ENCODE data around the gene GRM7.

The GRM7 gene

DNA sequence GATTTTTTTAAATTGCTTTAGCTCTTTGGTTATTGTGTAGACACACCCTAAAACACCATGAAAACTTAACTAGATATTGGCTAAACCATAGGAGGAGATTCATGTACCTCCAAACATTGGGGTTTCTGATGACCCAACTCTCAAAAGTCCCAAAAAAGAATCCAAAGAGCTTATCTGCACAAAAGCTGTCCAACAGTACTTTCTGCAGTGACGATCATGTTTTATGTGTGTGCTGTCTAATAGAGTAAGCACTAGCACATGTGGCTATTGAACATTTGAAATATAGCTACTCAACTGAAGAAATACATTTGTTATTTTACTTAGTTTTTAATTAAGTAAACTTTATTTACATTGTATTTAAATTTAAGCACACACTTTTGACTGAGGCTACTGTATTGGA, 822.5 kb downstream of the GRM7 start:
- no peak for DNase-seq

DNA sequence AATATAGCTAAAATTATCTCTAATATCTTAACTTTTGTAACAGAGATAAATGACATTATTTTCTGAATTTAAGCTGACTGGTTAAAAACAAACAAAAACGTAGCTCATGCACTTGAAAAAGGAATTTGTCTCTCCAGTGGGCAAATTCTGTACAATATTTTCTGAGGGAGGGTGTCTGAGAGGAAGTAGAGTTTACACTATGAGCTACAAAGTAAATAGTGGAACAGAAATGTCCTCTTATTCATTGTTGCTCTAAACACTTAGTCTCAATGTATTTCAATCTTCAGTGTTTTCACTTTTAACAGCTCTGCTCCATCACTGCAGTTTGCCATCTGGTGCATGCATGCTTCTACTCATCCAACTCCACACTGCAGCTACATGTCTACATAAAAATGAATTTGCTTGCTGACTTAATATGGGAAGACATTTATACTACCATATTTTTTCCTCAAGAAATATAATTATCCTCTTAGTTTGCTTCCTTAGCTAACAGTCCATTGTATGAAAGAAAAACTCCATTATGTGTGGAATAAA, 823.3 kb downstream of the GRM7 start:
- no peak for DNase-seq

DNA sequence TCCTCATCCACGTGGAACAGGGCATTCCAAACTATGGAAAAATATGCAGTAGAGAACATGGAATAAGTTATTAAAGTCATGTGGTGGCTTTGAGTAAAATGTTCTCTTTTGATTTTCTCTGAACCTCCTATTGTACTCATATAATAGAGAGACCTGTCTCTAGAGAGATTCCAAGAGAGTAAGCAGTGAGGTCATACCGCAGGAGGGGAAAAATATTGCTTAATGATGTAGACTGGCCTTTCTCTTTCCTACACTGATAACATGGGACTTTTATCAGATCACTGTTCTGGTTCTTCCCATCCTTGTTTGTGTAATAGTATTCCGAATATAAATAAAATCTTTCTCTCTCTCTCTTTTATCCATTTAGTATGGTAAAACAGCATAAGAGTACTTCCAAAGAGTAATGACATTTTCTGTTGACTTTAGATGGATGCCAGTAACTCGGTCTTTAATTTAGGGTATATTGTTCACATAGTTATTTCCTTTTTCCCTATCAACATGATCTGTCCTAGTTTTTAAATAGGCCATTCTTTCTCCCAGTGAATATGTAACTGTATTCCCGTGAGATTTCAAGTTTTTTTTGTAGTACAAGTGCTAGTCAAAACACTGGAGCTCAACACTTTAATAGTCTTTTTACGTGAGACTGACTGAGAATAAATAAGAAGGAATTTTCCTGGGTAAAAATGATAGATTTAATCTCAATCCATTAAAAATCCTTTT, 826.7 kb downstream of the GRM7 start:
- no peak for DNase-seq

DNA sequence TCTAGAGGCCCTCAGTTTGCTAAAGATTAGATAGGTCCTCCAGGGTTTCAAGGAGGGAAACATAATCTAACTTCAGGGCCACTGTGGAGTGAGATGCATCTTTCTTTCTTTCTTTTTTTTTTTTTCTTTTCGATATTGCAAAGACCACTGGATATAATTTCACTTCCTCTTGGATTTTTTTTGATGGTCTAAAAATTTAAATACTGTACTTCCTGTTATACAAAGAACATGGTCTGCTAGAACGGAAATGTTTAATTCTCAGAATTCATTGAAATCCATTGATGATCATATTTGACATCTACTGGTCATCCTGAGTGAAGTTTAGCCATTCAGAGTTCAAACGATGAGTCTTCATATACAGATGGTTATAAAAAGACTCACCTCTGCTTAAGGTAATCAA, 832.0 kb downstream of the GRM7 start:
- no peak for DNase-seq

DNA sequence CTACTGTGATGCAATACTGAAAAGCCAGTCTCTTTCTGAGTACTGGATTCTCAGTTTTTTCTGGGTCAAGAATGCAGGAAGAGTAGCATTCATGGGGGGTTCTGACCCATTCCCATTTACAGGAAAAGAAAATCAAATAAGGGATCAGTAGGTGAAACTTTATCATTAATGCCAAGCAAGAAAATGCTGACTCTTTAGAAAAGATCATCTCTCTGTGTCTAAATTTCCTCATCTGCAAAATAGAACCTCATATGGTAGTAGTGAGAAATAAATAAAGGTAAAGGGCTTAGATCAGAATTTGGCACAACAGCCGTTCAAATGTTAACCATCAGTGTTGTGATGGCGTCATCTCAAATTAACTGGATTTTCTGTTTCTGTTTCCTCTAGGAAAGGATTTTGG, 833.1 kb downstream of the GRM7 start:
- no peak for DNase-seq

DNA sequence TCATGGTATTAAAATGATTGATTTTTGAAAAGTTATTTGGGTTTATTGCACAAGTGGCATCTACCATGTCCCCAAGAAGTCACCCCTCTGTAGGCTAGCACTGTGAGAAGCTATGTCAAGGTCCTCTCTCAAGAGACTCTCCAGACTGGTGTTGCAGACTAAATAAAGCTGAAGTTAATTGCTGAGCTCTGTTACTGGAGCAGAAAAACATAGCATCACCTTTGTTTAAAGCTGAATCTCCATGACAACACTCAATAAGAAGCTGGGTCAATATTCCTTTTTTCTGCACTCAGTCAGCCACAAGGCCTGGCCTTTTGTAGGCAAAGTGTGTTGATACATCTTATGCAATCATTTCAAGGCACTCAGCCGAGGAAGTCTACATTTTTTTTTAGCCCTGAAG, 834.1 kb downstream of the GRM7 start:
- DNase-seq, result no peak

DNA sequence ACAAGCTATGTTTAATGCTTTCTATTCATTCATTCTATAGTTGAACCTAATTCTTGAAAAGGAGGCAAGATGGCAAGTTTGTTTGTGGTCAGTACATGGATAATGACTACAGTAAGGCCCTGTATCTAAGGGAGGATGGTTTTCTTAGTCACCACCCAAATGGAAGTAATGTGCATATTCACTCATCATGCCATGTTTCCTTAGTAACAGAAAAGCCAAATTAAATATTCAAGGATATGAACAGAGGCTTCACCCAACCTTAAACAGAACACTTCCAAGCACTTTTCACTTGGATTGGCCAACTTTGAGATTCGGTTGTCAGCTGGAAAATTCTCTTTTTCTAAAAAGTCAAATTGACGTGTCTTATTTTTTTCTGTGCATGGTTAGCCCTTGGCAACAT, 835.4 kb downstream of the GRM7 start:
- DNase-seq, result no peak

DNA sequence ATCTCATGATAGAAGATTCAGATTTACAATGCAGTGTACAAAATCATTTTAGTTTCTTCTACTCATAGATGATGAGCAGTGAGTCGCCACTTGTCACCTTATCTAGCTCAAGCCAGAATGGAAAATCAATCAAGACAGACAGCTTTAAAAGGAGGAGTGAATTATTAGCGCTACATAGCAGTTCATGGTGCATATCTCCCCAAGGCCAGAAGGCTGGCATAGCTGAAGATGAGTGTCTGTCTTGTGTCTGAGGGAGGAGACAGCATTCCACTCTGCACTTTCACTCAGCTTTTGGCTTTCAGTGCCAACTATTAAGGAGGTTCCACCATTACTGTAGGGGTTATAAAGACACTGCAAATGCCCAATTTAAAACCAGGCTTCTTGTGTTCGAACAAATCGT, 836.6 kb downstream of the GRM7 start:
- DNase-seq, result no peak

DNA sequence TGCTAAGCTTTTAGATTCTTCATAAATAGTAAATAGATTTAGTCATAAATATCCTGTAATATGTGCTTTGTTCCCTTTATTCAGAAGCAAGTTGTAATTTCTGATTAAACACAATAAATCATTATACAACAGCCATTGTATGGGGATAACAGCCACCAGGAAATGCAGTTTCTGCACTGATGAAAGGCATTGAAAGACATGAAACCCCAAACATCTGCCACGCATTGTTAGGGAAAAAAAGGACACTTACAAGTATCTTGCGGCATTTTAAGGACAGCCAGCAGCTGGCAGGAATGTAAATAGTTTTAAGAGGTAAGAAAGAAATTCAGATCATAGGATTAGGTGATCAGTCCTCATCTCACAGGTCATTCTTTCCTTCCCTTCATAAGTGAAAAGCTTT, 839.6 kb downstream of the GRM7 start:
- no peak for DNase-seq

DNA sequence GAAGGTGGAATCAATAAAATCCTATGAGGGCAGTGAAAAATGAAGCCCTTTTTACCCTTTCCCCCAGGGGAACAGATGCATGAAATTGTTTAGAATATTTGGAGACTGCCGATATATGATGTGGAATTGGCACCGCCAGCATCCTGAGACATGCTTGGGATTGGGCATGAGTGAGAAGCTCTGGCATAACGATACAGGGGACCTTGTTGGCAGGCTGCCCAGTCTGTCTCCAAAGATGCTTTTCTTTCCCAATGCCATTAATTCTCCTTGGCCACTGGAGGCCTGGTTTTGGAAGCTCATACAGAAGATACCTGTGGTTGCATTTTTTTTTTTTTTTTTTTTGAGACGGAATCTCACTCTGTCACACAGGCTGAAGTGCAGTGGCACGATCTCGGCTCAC, 840.1 kb downstream of the GRM7 start:
- no peak for DNase-seq

DNA sequence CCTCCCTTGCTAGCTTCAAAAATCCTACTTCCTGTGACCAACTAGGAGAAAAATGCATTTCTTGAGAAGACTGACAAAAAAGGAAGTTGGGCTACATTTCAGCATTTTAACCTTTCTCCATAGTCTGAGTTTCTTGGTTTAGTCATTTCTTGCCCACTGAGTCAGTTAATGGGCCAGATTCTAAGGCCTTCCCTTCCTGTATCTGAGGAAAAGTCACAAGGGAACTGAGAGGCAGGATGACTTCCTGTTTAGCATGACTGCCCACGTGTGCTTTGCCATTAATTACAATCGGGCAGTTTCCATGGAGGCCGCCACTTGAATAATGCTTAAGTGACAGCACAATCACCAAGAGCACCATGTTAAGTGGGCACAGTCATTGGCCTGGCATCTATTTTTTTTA, 846.3 kb downstream of the GRM7 start:
- no peak for DNase-seq

DNA sequence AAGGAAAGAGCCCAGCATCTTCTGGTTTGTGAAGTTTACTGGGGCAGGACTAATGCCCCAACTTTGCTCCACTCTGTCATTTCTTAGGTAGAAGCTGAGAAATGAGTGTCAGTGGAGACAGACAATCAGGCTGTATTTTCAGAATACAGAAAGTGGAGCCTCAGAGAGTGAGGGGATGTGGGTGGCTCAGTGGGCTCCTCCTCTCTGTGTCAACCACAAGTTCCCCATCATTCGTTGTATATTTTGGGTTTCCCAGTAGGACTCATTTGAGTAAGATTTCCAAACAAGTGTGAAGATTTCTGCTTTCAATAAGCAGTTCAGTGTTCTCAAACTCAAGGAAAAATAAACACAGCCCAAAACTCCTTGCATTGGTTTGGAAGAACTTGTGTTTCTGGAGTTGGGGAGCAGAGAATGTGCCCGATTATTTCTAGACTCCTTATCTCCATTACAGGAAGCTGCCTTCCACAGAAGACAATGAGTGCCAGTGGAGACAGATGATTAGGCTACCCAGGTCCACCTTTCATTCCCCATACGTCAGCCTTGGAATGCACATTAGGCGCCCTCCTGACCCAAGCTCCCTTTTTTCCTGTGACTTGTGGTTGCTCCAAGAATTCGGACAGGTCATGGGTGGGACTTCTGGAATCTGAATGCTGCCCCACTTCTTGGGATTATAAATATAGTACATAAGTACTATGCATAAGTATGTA, 848.6 kb downstream of the GRM7 start:
- DNase-seq, result no peak

DNA sequence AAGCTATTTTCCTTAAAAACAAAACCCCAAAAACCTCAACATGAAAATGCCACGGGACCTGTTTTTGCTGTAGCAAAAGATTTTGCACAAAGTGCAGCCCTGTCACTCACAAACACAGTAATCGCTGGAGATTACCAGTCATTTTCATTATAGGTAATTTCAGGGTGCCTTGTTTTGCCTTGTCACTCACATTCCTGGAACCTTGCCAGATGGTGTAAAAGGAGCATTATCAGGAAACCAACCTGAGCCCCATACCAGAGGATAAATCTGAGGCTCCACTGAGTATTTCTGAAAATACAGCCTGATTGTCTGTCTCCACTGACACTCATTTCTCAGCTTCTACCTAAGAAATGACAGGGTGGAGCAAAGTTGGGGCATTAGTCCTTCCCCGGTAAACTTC, 849.4 kb downstream of the GRM7 start:
- no peak for DNase-seq

DNA sequence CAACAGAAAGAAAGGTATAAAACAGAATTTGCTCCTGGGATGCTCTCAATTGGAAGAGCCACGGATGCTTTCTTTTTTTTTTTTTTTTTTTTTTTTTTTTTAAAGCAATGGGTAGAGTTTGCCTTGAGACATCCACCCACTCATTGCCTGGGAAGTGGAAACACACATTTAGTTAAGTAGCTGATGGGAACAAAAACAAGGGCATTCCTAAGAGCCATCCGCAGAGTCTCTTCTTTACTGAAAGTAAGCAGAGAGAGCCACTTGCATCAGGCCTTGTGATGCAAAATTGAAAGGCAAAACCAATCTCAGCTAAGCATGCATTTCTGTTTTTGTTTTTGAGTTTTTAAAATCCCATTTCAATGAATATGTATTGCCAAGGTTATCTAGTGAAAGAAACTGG, 852.8 kb downstream of the GRM7 start:
- no peak for DNase-seq

DNA sequence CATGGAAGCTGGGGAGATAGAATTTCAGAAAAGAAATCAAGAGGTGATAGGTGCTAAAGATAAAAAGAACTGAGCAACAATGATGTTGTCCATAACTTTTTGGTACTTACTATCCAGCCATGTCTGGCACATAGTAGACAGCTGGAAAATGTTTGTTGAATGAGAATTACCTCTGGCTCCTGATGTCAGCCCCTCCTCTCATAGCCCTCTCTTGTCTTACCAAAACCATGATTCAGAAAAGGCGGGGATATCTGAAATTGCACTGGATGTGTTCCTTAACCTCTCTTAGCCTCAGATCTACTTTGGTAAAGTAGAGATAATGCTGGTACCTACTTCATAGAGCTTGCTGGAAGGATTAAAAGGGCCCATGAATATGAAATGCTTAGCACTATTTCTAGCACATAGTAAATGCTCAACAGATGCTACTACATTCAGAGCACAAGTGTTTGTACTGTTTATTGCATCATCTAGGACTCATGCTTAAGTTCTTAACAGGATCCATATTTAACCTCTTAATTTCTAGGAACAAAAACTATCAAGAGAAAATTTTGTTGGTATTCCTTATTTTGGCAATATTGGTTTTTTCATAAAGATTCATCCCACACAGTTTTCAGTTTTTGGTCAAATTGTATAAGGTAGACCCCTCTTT, 859.9 kb downstream of the GRM7 start:
- DNase-seq, result no peak

DNA sequence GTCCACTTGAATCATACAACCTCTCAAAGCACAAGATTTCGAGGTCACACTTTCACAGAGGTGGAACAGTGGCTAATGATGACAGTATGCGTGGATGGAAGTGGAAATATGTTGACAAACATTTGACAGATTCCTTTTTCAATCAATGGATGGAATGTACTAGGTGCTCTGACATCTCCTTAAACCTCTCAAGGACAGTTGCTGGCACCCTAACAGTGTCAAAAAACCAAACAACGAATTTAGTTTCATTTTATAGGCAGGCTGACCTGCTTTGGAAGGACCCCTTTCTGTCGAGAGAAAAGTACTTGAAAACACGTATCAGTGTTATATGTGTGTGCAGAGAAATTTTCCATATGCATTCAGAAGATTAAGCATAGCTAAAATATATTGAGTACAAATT, 861.0 kb downstream of the GRM7 start:
- DNase-seq, result no peak

DNA sequence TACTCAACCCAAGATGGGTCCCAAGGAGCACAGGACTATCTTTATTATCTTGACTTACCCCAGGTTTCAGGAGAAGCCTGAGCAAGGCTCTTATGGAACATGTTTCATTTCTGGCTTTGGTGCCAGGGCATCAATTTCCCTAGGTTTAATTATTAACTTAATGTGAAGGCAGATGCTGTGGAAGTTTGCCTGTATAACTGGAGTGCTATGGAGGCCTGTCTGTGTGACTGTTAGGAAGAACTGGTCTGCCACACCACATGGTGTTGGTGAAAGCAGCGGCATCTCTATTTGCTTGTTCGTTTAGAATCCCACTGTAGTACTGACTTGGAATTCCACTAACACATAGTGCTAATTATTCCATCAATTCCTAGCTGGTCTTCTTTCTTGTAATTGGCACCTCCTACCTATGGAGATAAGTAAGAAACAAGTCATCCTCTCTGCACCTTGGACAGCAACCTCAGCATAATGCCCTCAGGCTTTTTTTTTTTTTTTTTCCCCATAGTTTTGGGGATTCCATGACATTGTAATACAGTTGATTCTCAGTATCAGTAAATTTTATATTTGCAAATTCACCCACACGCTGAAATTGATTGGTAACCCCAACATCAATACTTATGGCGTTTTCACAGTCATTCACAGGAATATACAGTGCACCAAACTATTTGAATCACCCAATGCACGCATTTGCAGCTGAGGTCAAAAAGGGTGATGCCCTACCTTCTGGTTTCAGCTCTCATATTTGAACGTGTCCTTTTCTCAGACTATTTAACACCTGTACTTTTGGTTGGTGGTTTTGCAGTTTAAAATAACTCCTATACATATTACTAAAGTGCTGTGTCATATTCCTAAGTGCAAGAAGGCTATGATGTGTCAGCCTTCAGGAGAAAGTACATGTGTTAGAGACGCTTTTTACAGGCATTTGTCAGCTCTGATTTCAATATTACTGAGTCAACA, 867.9 kb downstream of the GRM7 start:
- no peak for DNase-seq

DNA sequence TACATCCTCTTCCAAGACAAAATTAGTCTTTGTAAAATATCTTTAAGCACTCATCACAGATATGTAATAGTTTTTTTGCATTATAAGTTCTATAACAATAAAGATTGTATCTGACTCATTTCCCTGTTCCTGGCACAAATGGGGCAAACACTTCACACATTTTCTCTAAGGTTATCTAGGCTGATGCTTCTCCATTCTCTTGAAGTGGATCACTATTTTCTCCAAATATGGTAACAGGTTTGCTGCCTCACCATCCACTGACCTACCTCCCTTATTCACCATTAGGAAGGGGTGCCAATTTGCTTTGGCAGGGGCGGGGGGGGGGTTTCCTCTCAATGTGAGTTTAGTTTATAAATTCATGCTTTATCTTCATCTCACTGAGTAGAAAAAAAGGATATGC, 873.0 kb downstream of the GRM7 start:
- DNase-seq, result no peak

DNA sequence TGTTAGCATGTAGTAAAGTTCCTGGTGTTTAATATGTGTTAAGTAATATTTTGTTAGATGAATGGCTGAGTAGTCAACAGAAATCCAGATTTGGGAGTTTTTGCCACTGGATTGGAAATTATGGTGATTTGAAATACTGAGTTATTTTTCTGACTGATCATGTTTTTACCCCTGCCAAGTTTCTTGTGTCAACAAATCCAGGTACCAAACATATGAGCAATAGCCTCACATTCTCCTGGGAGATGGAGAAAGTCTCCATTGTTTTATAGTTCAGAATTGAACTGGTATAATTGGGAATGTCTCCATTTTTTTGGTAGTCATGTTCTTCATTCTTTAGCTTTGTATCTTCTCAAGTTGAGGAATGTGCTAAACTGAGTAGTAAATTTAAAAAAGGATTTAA, 873.5 kb downstream of the GRM7 start:
- DNase-seq, result no peak

DNA sequence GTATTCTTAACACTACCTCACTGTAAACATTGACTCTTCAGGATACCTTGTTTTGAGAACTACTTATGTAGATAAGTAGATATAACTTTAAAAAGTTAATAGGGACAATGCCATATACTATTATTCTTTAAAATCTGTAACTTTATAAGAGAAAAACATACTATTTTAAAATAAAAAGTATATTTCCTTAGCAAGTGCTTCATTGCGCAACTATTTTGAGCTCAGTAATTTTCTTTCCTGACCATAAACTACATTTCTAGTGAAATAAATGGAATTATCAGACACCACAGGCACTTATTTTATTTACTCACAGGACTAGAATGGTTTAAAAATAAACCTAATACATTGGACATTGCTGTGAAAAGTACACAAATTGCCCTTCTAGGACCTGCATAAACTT, 876.3 kb downstream of the GRM7 start:
- DNase-seq, result no peak

DNA sequence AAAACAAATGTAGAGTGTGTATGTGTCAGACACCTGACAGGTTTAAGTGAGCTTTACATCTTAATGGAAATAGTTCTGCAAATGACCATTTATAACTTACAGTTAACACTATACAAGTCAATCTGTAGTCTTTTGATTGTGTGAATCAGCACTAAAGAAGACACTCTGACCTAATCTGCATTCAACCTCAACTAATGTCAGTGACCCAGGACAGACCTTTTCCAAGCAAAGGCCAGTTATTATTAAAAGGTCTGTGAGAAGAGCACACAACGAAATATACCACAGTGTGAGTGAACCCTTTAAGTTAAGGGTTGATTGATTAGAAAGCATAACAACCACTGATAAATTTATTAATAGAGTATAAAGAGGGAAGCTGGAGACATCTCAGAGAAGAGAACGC, 878.8 kb downstream of the GRM7 start:
- no peak for DNase-seq

DNA sequence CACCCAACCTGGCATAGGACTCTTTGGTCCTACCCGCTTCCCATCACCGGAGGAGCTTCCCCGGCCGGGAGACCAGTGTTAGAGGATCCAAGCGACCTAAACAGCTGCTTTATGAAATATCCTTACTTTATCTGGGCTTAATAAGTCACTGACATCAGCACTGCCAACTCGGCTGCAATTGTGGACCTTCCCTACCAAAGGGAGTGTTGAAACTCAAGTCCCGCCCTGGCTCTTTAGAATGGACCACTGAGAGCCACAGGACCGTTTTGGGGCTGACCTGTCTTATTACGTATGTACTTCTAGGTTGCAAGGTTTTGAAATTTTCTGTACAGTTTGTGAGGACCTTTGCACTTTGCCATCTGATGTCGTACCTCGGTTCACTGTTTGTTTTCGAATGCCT, 879.5 kb downstream of the GRM7 start:
- DNase-seq, result no peak

DNA sequence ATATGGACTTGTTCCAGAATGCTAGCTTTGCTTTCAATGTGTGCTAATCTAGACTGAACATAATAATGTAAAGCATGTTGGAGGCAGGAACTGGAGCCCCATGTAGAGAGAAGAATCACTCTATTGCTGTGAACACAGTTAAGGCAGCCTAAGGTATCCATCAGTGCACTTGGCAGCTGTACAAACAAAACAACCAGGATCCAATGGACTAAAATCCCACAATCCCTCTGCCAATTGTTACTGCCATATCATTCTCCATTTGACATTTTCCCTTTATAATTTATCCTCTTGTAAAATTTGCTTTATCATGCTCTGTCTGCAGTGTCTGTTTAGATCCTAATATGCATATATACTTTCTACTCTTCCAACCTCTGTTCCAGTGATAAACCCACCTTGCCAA, 883.9 kb downstream of the GRM7 start:
- DNase-seq, result no peak

Measured in SHP77 (cell line).